Fibroblast of lung (primary cell): ENCODE measurements around the gene SRGAP2C. TPM values are rescaled to one million over a fixed set of nuclear protein-coding genes. Genes with fewer than 3 reads are reported as not detected.
"Not testable (repeated sequence)": the region's sequence is repeated elsewhere in the genome, so short reads cannot be mapped to it uniquely, and the experiment has no call there.

ENCODE experiments used
- DNase-seq, 2 donors: peaks; one replicate each; pipeline versions ENCODE4 v3.0.0 to v3.0.0-alpha.2; 2010; ENCODE audit warnings: low read depth in 2 of 2
- H2AFZ ChIP-seq: 2 replicates; pipeline ENCODE4 v1.5.1; 2012; ENCODE audit warnings: low read length, control low read depth, inconsistent platforms
- H3K27ac ChIP-seq: 2 replicates; pipeline ENCODE4 v1.5.1; 2011; ENCODE audit warnings: low read length, control low read depth; ENCODE audit not compliant: insufficient read depth
- H3K27me3 ChIP-seq: 2 replicates; pipeline ENCODE4 v1.5.1; 2011; ENCODE audit warnings: mild to moderate bottlenecking, low read length; ENCODE audit not compliant: control insufficient read depth, insufficient read depth
- H3K36me3 ChIP-seq: 2 replicates; pipeline ENCODE4 v1.5.1; 2011; ENCODE audit warnings: low read length; ENCODE audit not compliant: control insufficient read depth, insufficient read depth
- H3K4me1 ChIP-seq: 2 replicates; pipeline ENCODE4 v1.5.1; 2011; ENCODE audit warnings: low read length; ENCODE audit not compliant: control insufficient read depth, insufficient read depth; ENCODE audit errors: extremely low read depth
- H3K4me2 ChIP-seq: 2 replicates; pipeline ENCODE4 v1.5.1; 2011; ENCODE audit warnings: low read length, control low read depth; ENCODE audit not compliant: insufficient read depth; ENCODE audit errors: extremely low read depth
- H3K4me3 ChIP-seq, 4 experiments: fragments of 200-600 bp in 1 of 4; sonication (generic) in 1 of 4; replicated peaks in 1 of 4; 2 replicates each; pipeline ENCODE4 v1.5.1; 2011 to 2016; ENCODE audit warnings: low read length in 4 of 4, low read depth in 3 of 4, mild to moderate bottlenecking in 3 of 4, control low read depth in 2 of 4, inconsistent platforms in 1 of 4, mixed read lengths in 1 of 4; ENCODE audit not compliant: insufficient read depth in 1 of 4; ENCODE audit errors: control extremely low read depth in 1 of 4
- H3K79me2 ChIP-seq: 2 replicates; pipeline ENCODE4 v1.5.1; 2012; ENCODE audit warnings: mild to moderate bottlenecking, low read length, inconsistent platforms; ENCODE audit not compliant: control insufficient read depth, insufficient read depth
- H3K9ac ChIP-seq: 2 replicates; pipeline ENCODE4 v1.5.1; 2011; ENCODE audit warnings: mild to moderate bottlenecking, low read length, control low read depth; ENCODE audit not compliant: insufficient read depth
- H3K9me3 ChIP-seq: 2 replicates; pipeline ENCODE4 v1.5.1; 2012; ENCODE audit warnings: low read depth, low read length; ENCODE audit not compliant: control insufficient read depth, insufficient read depth
- H4K20me1 ChIP-seq: 2 replicates; pipeline ENCODE4 v1.5.1; 2011; ENCODE audit warnings: low read length; ENCODE audit not compliant: control insufficient read depth, insufficient read depth; ENCODE audit errors: extremely low read depth
- polyA plus RNA-seq, 2 donors: library from polyadenylated mRNA; depleted of rRNA in 1 of 2; stranded (reverse) in 1 of 2; unstranded in 1 of 2; fragments of >200 nt; gene quantifications; 2 replicates each; pipeline ENCODE4 v1.2.1, GENCODE V29; 2011 to 2012; ENCODE audit warnings: missing spikeins in 1 of 2
- total RNA-seq: library from RNA; depleted of rRNA; stranded (reverse); fragments of >200 nt; gene quantifications from 2 replicates; pipeline ENCODE4 v1.2.1, GENCODE V29; 2014

The SRGAP2C gene
- total and polyA plus RNA-seq, 2 donors (not counting 1 experiment from before 2014, with no cell fraction given) = 8.2 to 36.5 TPM

GRCh38 chr1:121392130-121392529, 207.4 kb downstream of the SRGAP2C start:
- H3K4me3 ChIP-seq, H4K20me1 ChIP-seq, H3K4me2 ChIP-seq: not testable (repeated sequence)

GRCh38 chr1:121395718-121396201, 211.0 kb downstream of the SRGAP2C start:
- not testable (repeated sequence) for H4K20me1 ChIP-seq, H3K27me3 ChIP-seq, H2AFZ ChIP-seq, H3K9me3 ChIP-seq, H3K4me1 ChIP-seq, H3K36me3 ChIP-seq, H3K4me2 ChIP-seq, H3K27ac ChIP-seq, H3K9ac ChIP-seq, H3K79me2 ChIP-seq
- peak; percentile 39 to 59 for DNase-seq
- peak overlapping the region in 2 of 4 experiments; percentile 34 to 58 for H3K4me3 ChIP-seq

More at GRCh38 chr1:121392130-121392529, 207.4 kb downstream of the SRGAP2C start:
- not testable (repeated sequence) for H3K4me1 ChIP-seq, H2AFZ ChIP-seq, DNase-seq, H3K9ac ChIP-seq, H3K27me3 ChIP-seq, H3K9me3 ChIP-seq, H3K36me3 ChIP-seq, H3K27ac ChIP-seq, H3K79me2 ChIP-seq

GRCh38 chr1:121396335-121397081, 211.7 kb downstream of the SRGAP2C start:
- H3K4me2 ChIP-seq = peak overlapping the region; percentile 51
- not testable (repeated sequence) for H2AFZ ChIP-seq, H3K27ac ChIP-seq, H3K36me3 ChIP-seq, H3K4me1 ChIP-seq, DNase-seq, H3K27me3 ChIP-seq, H3K79me2 ChIP-seq, H3K9me3 ChIP-seq, H4K20me1 ChIP-seq
- H3K4me3 ChIP-seq = peak overlapping the region; percentile 17 to 58 (median 38)
- peak overlapping the region; percentile 37 for H3K9ac ChIP-seq

- not testable (repeated sequence) for H3K27me3 ChIP-seq, DNase-seq, H3K9ac ChIP-seq, H3K4me1 ChIP-seq, H3K4me2 ChIP-seq, H3K27ac ChIP-seq, H3K79me2 ChIP-seq, H3K36me3 ChIP-seq, H3K9me3 ChIP-seq, H2AFZ ChIP-seq, H4K20me1 ChIP-seq
- peak overlapping the region in 2 of 4 experiments; percentile 47 to 58 for H3K4me3 ChIP-seq
Observed at GRCh38 chr1:121397101-121397500, 212.3 kb downstream of the SRGAP2C start.

GRCh38 chr1:121399193-121399592, 214.4 kb downstream of the SRGAP2C start:
- not testable (repeated sequence) for H3K36me3 ChIP-seq, H3K4me2 ChIP-seq, H3K27ac ChIP-seq, H3K4me1 ChIP-seq, H3K4me3 ChIP-seq, H4K20me1 ChIP-seq, H3K79me2 ChIP-seq, H3K27me3 ChIP-seq, DNase-seq, H3K9ac ChIP-seq, H3K9me3 ChIP-seq, H2AFZ ChIP-seq

GRCh38 chr1:121400108-121400507, 215.3 kb downstream of the SRGAP2C start:
- H3K4me1 ChIP-seq, H3K79me2 ChIP-seq, H3K9ac ChIP-seq, H3K9me3 ChIP-seq, H3K36me3 ChIP-seq, H3K4me2 ChIP-seq, H4K20me1 ChIP-seq, DNase-seq, H3K27ac ChIP-seq, H3K4me3 ChIP-seq, H3K27me3 ChIP-seq, H2AFZ ChIP-seq: not testable (repeated sequence)
